ENCODE results near the gene M6PR.

- no peak for TF ChIP-seq CTCF (IDR thresholded peaks at IDR 0.05)
- no peak for TF ChIP-seq EZH2 (IDR thresholded peaks at IDR 0.05)
- no peak for TF ChIP-seq EZH2phosphoT487 (IDR thresholded peaks at IDR 0.05)
Observed at GRCh38 chr12:8943565-8944186, 5.8 kb downstream of the M6PR start.
